Right lobe of liver (tissue), 6 donors: ENCODE measurements around the gene CCDC90B. TPM values are rescaled to one million over a fixed set of nuclear protein-coding genes. Genes with fewer than 3 reads are reported as not detected.

ENCODE experiments used
- ATAC-seq, 4 donors: fragments of 200-7000 bp; cut with Tn5 transposase; one replicate each; pipeline ENCODE4 v1.9.1; 2020; ENCODE audit warnings: mild to moderate bottlenecking in 4 of 4, moderate library complexity in 4 of 4
- DNase-seq, 3 donors: peaks; one replicate each; pipeline ENCODE4 v3.0.0-alpha.2; 2020
- H3K27ac ChIP-seq, 3 donors: fragments of 200-600 bp; one replicate each; pipeline ENCODE4 v1.8.0; 2022
- H3K27me3 ChIP-seq, 2 donors: fragments of 200-600 bp; one replicate each; pipeline ENCODE4 v1.8.0; 2022
- H3K36me3 ChIP-seq, 4 donors: fragments of 200-600 bp; sonication (generic) in 1 of 4; one replicate each; pipeline versions ENCODE4 v1.5.1 to v1.8.0; 2017 to 2022; ENCODE audit warnings: control low read depth in 1 of 4
- H3K4me1 ChIP-seq, 4 donors: fragments of 200-600 bp; sonication (generic) in 1 of 4; one replicate each; pipeline versions ENCODE4 v1.5.1 to v1.8.0; 2017 to 2022; ENCODE audit warnings: control low read depth in 1 of 4
- H3K4me3 ChIP-seq, 3 donors: fragments of 200-600 bp; one replicate each; pipeline ENCODE4 v1.8.0; 2022
- H3K9me3 ChIP-seq, 4 donors: fragments of 200-600 bp; sonication (generic) in 1 of 4; one replicate each; pipeline versions ENCODE4 v1.5.1 to v1.8.0; 2017 to 2022; ENCODE audit warnings: control low read depth in 1 of 4
- POLR2A ChIP-seq: fragments of 450-650 bp; IDR thresholded peaks from one replicate; pipeline ENCODE4 v1.6.1; 2017; ENCODE audit warnings: antibody characterized with exemption, mild to moderate bottlenecking
- WGBS: methylation state at CpG from one replicate; pipeline ENCODE4 v1.1.6; 2018; ENCODE audit warnings: low coverage, low lambda C conversion rate; ENCODE audit not compliant: insufficient coverage; ENCODE audit errors: missing lambda C conversion rate; 5-methylcytosine and 5-hydroxymethylcytosine counted together
- intact Hi-C, 2 donors: fragments of 100-400 bp; cut with DNase I; formaldehyde crosslinking; loops; one replicate each; pipeline versions ENCODE4 v1.11.2 to v1.14.1; 2022
- total RNA-seq, 6 experiments: library from RNA; depleted of rRNA in 2 of 6; stranded (reverse); fragments of >200 nt in 2 of 6; fragmentation: NEBNext Ultra II Directional in 3 of 6; extraction: Animal tissue kit (Norgen Biotek cat#: 25700) in 3 of 6; gene quantifications; one replicate each; pipeline versions ENCODE4 v1.1.0 to v1.2.4, GENCODE V29; 2016 to 2023
- TF ChIP-seq, protein P1 (sequence below), 4 donors: fragments of 200-600 bp in 3 of 4; fragments of 450-650 bp in 1 of 4; IDR thresholded peaks; one replicate each; pipeline versions ENCODE4 v1.5.1 to v1.8.0; 2016 to 2022; ENCODE audit warnings: antibody characterized with exemption in 4 of 4, mild to moderate bottlenecking in 2 of 4
- donor health status: DM: no; HTN: yes; CAD: no.
- donor health status: DM: no; HTN: no; CAD: no.
- donor health status: DM: no; HTN: no; CAD: no.
- donor health status: DM: no; HTN: yes; CAD: no.
- donor health status: DM: no; HTN: yes; CAD: no.

Gene CCDC90B
- total RNA-seq, 6 experiments from 2014 or later, result 16.8 to 29.0 (median 18.1) TPM

DNA sequence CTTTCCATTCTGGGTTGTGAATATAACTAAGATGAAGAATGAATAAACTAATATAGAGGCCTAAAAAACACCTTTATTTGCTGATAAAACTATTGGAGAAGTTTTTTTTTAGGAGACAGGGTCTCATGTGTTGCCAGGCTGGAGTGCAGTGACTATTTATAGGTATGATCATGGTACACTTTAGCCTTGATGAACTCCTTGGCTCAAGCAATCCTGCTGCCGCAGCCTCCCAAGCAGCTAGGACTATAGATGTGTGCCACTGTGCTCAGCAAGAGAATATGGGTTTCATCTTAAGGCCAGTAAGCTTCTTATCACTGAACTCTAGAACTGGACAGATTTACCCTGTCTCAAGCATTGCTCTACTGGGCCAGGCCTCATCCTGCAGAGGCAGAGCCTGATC is 26.6 kb downstream of the CCDC90B start:
- Histone ChIP-seq H3K27ac (no peak overlapping the region), H3K36me3 (peaks cover 0 to 43% (median 5%) of the 10 kb centered on the region in 4 donors), H3K27me3 (no peaks in the 10 kb centered on the region), H3K4me3 (no peak overlapping the region), H3K9me3 (no peaks in the 10 kb centered on the region), H3K4me1 (peaks cover 0 to 22% (median 4%) of the 10 kb centered on the region in 4 donors)
- TF ChIP-seq, protein P1, sequence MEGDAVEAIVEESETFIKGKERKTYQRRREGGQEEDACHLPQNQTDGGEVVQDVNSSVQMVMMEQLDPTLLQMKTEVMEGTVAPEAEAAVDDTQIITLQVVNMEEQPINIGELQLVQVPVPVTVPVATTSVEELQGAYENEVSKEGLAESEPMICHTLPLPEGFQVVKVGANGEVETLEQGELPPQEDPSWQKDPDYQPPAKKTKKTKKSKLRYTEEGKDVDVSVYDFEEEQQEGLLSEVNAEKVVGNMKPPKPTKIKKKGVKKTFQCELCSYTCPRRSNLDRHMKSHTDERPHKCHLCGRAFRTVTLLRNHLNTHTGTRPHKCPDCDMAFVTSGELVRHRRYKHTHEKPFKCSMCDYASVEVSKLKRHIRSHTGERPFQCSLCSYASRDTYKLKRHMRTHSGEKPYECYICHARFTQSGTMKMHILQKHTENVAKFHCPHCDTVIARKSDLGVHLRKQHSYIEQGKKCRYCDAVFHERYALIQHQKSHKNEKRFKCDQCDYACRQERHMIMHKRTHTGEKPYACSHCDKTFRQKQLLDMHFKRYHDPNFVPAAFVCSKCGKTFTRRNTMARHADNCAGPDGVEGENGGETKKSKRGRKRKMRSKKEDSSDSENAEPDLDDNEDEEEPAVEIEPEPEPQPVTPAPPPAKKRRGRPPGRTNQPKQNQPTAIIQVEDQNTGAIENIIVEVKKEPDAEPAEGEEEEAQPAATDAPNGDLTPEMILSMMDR (IDR thresholded peaks at IDR 0.05), result no peak
- TF ChIP-seq POLR2A, result no peak
- intact Hi-C loops, result no loop called here
- ATAC-seq (no peak), DNase-seq (no peak)
- WGBS, result 80% methylated on average over 1 of the region's 1 CpG

DNA sequence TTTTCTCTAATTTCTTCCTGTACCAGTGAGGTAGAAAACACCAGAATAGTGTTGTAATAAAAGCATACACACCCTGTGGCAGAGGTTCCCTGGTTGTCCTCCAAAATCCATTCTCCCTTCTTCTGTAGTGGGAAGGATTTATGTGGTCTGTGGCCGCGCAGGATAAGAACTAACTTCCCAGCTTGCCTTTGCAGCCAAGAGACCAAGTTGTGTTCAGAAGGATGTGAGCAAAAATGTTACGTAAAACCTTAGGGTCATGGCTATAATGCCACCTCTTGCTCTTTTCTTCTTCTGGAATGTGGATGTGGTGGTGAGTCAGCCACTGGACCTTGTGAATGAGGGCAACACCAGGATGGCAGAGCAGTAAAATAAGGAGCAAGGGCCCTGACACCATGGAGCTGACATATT is 28.4 kb downstream of the CCDC90B start:
- H3K36me3 ChIP-seq, result peaks cover 0 to 25% (median 2%) of the 10 kb centered on the region in 4 donors
- ATAC-seq (peak in 3 of 4 donors; percentile 37 to 60 (median 45)), DNase-seq (no peak)
- no peaks in the 10 kb centered on the region for H3K27me3 ChIP-seq
- peak overlapping the region in 2 of 3 donors; percentile 46 to 77 for H3K27ac ChIP-seq
- 66% methylated on average over 3 of the region's 3 CpGs for WGBS
- no peaks in the 10 kb centered on the region for H3K9me3 ChIP-seq
- H3K4me3 ChIP-seq, result no peak overlapping the region
- H3K4me1 ChIP-seq, result peaks cover 0 to 23% (median 4%) of the 10 kb centered on the region in 4 donors
- intact Hi-C loops, result no loop called here
- TF ChIP-seq POLR2A, result no peak
- TF ChIP-seq, protein P1 (IDR thresholded peaks at IDR 0.05), result no peak

GRCh38 chr11:83256602-83257340 is 29.4 kb downstream of the CCDC90B start:
- 52% methylated on average over 3 of the region's 3 CpGs for WGBS
- no peak for DNase-seq
- Histone ChIP-seq H3K27ac (peak overlapping the region in 2 of 3 donors; percentile 46 to 77), H3K36me3 (peaks cover 0 to 24% (median 2%) of the 10 kb centered on the region in 4 donors), H3K4me3 (no peak overlapping the region), H3K9me3 (no peaks in the 10 kb centered on the region), H3K4me1 (peaks cover 0 to 25% (median 4%) of the 10 kb centered on the region in 4 donors), H3K27me3 (no peaks in the 10 kb centered on the region)
- peak; percentile 80 to 87 (median 84) for ATAC-seq
- intact Hi-C loops, result no loop called here
- TF ChIP-seq, protein P1 (IDR thresholded peaks at IDR 0.05), result no peak
- TF ChIP-seq POLR2A, result no peak

- DNase-seq (no peak), ATAC-seq (no peak)
- WGBS, result 95% methylated on average over 3 of the region's 3 CpGs
- Histone ChIP-seq H3K36me3 (peaks cover 0 to 12% (median 2%) of the 10 kb centered on the region in 4 donors), H3K9me3 (no peaks in the 10 kb centered on the region), H3K27ac (no peak overlapping the region), H3K4me3 (no peak overlapping the region), H3K27me3 (no peaks in the 10 kb centered on the region), H3K4me1 (peaks cover 0 to 25% (median 4%) of the 10 kb centered on the region in 4 donors)
- TF ChIP-seq, protein P1 (IDR thresholded peaks at IDR 0.05), result no peak
- TF ChIP-seq POLR2A, result no peak
- intact Hi-C loops, result no loop called here
These were observed 30.8 kb downstream of the CCDC90B start for GRCh38 chr11:83255366-83255765.
